Right atrium auricular region (tissue), 2 donors: ENCODE data around the gene PTK7. TPM values are rescaled to one million over a fixed set of nuclear protein-coding genes. Genes with fewer than 3 reads are reported as not detected.

Experiments used
- DNase-seq: peaks from one replicate; pipeline ENCODE4 v3.0.0-alpha.2; 2019; ENCODE audit warnings: low spot score
- H3K27ac ChIP-seq, 2 donors: fragments of 200-600 bp; sonication (generic); 1 replicate in 1 of 2; 2 replicates in 1 of 2; pipeline ENCODE4 v1.5.1; 2016 to 2019
- H3K27me3 ChIP-seq, 2 donors: fragments of 200-600 bp; sonication (generic); one replicate each; pipeline versions ENCODE4 v1.5.1 to v1.6.0; 2017 to 2019
- H3K36me3 ChIP-seq: fragments of 200-600 bp; sonication (generic); one replicate; pipeline ENCODE4 v1.5.1; 2016
- H3K4me1 ChIP-seq, 2 donors: fragments of 200-600 bp; sonication (generic); one replicate each; pipeline versions ENCODE4 v1.5.1 to v1.6.0; 2017 to 2019
- H3K4me3 ChIP-seq, 2 donors: fragments of 200-600 bp; sonication (generic); 1 replicate in 1 of 2; 2 replicates in 1 of 2; pipeline ENCODE4 v1.5.1; 2017 to 2019; ENCODE audit warnings: mild to moderate bottlenecking in 1 of 2, moderate library complexity in 1 of 2
- H3K9me3 ChIP-seq, 2 donors: fragments of 200-600 bp; sonication (generic); one replicate each; pipeline ENCODE4 v1.5.1; 2019
- CTCF ChIP-seq, 2 donors: fragments of 200-600 bp; sonication (generic); IDR thresholded peaks; one replicate each; pipeline ENCODE4 v1.5.1; 2019; ENCODE audit warnings: antibody characterized with exemption in 2 of 2
- total RNA-seq, 2 donors: library from RNA; depleted of rRNA; stranded (reverse); fragments of >200 nt; gene quantifications; one replicate each; pipeline ENCODE4 v1.1.0, GENCODE V29; 2016

PTK7 gene
- 10 to 100 TPM in 1 of 2 donors, 1 to 10 TPM in 1; 4.5 to 12.7 TPM for total RNA-seq

DNA sequence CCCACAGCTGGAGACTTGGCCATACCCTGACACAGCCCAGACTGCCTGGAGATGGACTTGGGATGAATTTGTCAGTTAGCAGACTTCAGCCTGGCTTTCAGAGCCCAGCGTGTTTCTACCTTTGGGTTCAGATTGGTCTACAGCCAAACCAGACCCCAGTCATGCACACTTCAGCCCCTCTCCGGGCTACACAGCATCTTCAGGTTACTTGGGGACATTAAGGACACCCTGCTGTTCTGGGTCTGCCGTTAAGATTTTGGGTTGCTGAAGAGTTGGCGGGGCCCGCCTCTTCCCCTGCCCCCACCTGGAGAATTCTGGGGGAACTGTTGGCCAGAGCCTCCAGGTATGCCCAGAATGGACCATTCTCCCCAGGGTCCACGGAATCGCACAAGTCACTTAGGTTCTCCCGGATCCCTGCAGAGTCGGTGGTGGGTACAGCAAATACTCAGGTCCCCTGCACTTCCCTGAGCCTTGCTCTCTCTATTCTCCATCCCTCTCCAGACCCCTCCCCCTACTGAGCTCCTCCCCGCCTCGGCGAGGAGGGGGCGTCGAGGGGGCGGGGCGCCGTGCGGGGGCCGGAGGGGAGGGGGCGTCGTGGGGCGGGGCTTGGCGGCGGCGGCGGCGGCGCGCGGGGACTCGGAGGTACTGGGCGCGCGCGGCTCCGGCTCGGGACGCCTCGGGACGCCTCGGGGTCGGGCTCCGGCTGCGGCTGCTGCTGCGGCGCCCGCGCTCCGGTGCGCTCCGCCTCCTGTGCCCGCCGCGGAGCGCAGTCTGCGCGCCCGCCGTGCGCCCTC, at the start of gene PTK7:
Gene PTK7 (plus strand): TSS at position 645 of the 794 bp plus-strand sequence. CDS start 175 bp downstream, outside the sequence.
- no peaks in the 10 kb centered on the region for H3K9me3 ChIP-seq
- TF ChIP-seq CTCF (IDR thresholded peaks at IDR 0.05): no peak
- no peak within 1 kb of the TSS for H3K27ac ChIP-seq
- no peaks in the 10 kb centered on the region for H3K27me3 ChIP-seq
- no peak for DNase-seq
- peak within 1 kb of the TSS; percentile 59 to 64 for H3K4me3 ChIP-seq
- H3K36me3 ChIP-seq: peaks cover 31% of the 10 kb centered on the region
- peaks cover 0 to 21% of the 10 kb centered on the region in 2 donors for H3K4me1 ChIP-seq

DNA sequence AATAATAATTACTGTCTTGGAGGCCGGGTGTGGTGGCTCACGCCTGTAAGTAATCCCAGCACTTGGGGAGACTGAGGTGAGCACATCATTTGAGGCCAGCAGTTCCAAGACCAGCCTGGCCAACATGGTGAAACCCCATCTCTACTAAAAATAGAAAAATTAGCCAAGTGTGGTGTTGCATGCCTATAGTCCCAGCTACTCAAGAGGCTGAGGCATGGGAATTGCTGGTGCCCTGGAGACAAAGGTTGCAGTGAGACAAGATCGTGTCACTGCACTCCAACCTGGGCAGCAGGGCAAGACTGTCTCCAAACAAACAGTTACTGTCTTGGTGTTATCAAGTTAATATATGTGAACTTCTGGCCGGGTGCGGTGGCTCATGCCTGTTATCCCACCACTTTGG, 49.7 kb upstream of the PTK7 start:
- no peaks in the 10 kb centered on the region for H3K9me3 ChIP-seq
- peaks cover 0 to 21% of the 10 kb centered on the region in 2 donors for H3K4me1 ChIP-seq
- TF ChIP-seq CTCF (IDR thresholded peaks at IDR 0.05): no peak
- no peak overlapping the region for H3K27ac ChIP-seq
- no peak for DNase-seq
- peaks cover 58% of the 10 kb centered on the region for H3K36me3 ChIP-seq
- H3K27me3 ChIP-seq: no peaks in the 10 kb centered on the region
- no peak overlapping the region for H3K4me3 ChIP-seq

DNA sequence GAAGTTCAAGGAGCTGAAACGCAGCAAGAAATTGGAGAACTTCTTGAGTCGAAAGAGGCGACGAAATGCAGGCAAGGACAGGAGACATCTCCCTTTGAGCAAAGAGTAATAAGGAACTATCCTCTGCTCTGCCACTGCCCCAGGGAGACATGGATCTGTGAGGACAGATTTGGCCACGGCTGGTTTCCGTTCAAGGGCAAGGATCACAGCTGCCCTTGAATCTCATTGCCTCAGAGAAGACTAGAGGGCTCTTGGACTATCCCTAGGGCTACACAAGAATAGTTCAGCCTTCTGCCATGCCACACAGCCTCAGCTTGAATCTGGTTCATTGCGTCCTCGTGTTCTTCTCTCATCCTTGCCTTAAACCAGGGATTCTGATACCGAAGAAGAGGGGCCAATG, 47.0 kb upstream of the PTK7 start:
- no peak for DNase-seq
- no peak for TF ChIP-seq CTCF (IDR thresholded peaks at IDR 0.05)
- H3K4me1 ChIP-seq: peaks cover 0 to 2% of the 10 kb centered on the region in 2 donors

GRCh38 chr6:43032326-43032725, 43.8 kb upstream of the PTK7 start:
- no peak for TF ChIP-seq CTCF (IDR thresholded peaks at IDR 0.05)
- peaks cover 0 to 16% of the 10 kb centered on the region in 2 donors for H3K4me1 ChIP-seq
- no peaks in the 10 kb centered on the region for H3K27me3 ChIP-seq
- H3K9me3 ChIP-seq: no peaks in the 10 kb centered on the region
- DNase-seq: no peak
- no peak overlapping the region for H3K27ac ChIP-seq
- H3K4me3 ChIP-seq: no peak overlapping the region
- H3K36me3 ChIP-seq: peaks cover 42% of the 10 kb centered on the region

More for the DNA sequence above, 47.0 kb upstream of the PTK7 start:
- H3K27me3 ChIP-seq: no peaks in the 10 kb centered on the region
- no peak overlapping the region for H3K4me3 ChIP-seq
- H3K9me3 ChIP-seq: no peaks in the 10 kb centered on the region
- peaks cover 70% of the 10 kb centered on the region for H3K36me3 ChIP-seq
- H3K27ac ChIP-seq: no peak overlapping the region

DNA sequence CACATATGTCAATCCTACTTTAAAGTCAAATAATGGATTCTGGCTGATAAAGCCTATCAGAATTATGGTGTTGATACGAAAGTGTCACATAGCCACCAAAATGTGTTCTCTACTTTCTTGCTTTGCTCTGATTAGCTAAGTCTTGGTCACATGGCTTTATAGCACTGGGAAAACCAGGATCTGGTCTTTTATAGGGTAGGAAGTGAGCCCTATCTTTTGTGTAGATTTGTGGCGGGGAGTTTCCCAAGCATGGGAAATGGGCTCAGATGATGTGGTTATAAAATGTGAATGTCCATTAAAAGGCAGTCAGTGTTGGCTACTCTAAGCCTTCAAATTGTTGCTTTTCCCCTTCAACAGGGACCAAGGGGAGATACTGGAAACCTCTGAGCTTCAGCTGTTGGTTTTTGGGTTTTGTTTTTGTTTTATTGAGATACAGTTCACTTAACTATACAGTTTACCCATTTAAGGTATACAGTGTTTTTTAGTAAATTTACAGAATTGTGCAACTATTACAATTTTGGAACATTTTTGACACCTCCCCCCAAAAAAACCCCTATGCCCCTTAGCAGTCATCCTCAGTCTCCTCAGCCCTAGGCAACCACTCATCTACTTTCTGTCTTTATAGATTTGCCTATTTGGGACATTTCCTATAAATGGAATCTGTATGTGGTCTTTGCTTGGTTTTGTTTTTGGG, 42.5 kb upstream of the PTK7 start:
- H3K27ac ChIP-seq: no peak overlapping the region
- peaks cover 37% of the 10 kb centered on the region for H3K36me3 ChIP-seq
- no peak for TF ChIP-seq CTCF (IDR thresholded peaks at IDR 0.05)
- DNase-seq: no peak
- H3K4me3 ChIP-seq: no peak overlapping the region
- no peaks in the 10 kb centered on the region for H3K27me3 ChIP-seq
- peaks cover 0 to 17% of the 10 kb centered on the region in 2 donors for H3K4me1 ChIP-seq
- no peaks in the 10 kb centered on the region for H3K9me3 ChIP-seq
